ENCODE measurements around the gene PDIA5. TPM values are rescaled to one million over a fixed set of nuclear protein-coding genes. Genes with fewer than 3 reads are reported as not detected.

Gene PDIA5
- total RNA-seq, 1 experiment from 2014 or later, result 24.3 TPM

DNA sequence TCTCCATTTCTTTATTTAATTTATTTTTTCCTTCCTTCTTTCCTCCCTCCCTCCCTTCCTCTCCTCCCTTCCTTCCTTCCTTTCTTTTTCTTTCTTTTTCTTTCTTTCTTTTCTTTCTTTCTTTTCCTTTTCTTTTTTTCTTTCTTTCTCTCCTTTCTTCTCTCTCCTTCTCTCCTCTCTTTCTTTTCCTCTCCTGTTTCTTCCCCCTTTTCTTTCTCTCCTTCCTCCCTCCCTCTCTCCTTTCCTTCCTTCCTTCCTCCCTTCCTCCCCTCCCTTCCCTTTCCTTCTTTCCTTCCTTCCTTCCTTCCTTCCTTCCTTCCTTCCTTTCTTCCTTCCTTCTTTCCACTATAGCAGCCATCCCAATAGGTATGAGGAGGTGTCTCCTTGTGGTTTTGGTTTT, 6.8 kb upstream of the PDIA5 start:
- Histone ChIP-seq H3K79me1 (ENCODE audit: insufficient read depth, low read depth, low read length, poor library complexity, severe bottlenecking) (no peaks in the 10 kb centered on the region), H3T11ph (ENCODE audit: low read length) (no peak overlapping the region), H3K18ac (ENCODE audit: insufficient read length, low read depth, low read length) (no peak overlapping the region), H3K79me2 (ENCODE audit: insufficient read depth, low read length) (no peaks in the 10 kb centered on the region), H2AFZ (ENCODE audit: low read length) (no peak overlapping the region), H3K4me1 (ENCODE audit: insufficient read depth, low read length) (no peaks in the 10 kb centered on the region), H3K23me2 (ENCODE audit: insufficient read length, low read depth, low read length, poor library complexity, severe bottlenecking) (no peaks in the 10 kb centered on the region), H2BK5ac (ENCODE audit: insufficient read length, low read length) (no peak overlapping the region), H4K20me1 (ENCODE audit: control insufficient read depth, insufficient read depth, insufficient read length) (no peaks in the 10 kb centered on the region), H3K56ac (ENCODE audit: insufficient read length, low read depth, low read length) (no peak overlapping the region), H3K27ac (ENCODE audit: insufficient read length, low read depth, low read length) (no peak overlapping the region), H3K23ac (ENCODE audit: insufficient read length, low read depth, low read length) (no peak overlapping the region), H3K14ac (ENCODE audit: insufficient read depth, low read length) (no peak overlapping the region), H3K9me3 (ENCODE audit: control insufficient read depth, low read depth, low read length) (no peaks in the 10 kb centered on the region), H2BK12ac (ENCODE audit: insufficient read length, low read depth, low read length) (no peak overlapping the region), H2BK15ac (ENCODE audit: low read depth, low read length) (no peak overlapping the region), H3K27me3 (ENCODE audit: insufficient read depth, low read length) (no peaks in the 10 kb centered on the region; the same call in 1 of the 2 replicates), H2BK20ac (ENCODE audit: low read depth, low read length, poor library complexity, severe bottlenecking) (no peak overlapping the region), H4K91ac (ENCODE audit: insufficient read length, low read depth, low read length) (no peak overlapping the region), H4K5ac (ENCODE audit: insufficient read length, low read depth, low read length) (no peak overlapping the region), H3K4ac (ENCODE audit: low read depth, low read length) (no peak overlapping the region), H2BK120ac (ENCODE audit: low read depth, low read length, poor library complexity, severe bottlenecking) (no peak overlapping the region), H3K9ac (ENCODE audit: extremely low read depth, insufficient read length, low read length) (no peak overlapping the region), H3K4me2 (ENCODE audit: insufficient read depth, insufficient read length, low read length) (no peak overlapping the region), H4K8ac (replicated peaks; ENCODE audit: insufficient read length, low read depth, low read length) (no peak overlapping the region), H2AK5ac (ENCODE audit: insufficient read length, low read length) (no peak overlapping the region)
- Mint-ChIP-seq H3K36me3 (ENCODE audit: insufficient read depth in 1 of 3, low read depth in 3 of 3) (no peaks in the 10 kb centered on the region), H3K27me3 (ENCODE audit: low read depth) (peaks cover 26% of the 10 kb centered on the region), H3K9me3 (0 out of 5 replicates have a peak, but pooled peaks cover 0 to 4% of the 10 kb centered on the region in 2 experiments), H3K27ac (no peak overlapping the region), H3K4me3 (no peak overlapping the region), H3K4me1 (peaks cover 8 to 10% of the 10 kb centered on the region in 2 experiments)
- DNase-seq, result no peak
- TF ChIP-seq, protein P1, sequence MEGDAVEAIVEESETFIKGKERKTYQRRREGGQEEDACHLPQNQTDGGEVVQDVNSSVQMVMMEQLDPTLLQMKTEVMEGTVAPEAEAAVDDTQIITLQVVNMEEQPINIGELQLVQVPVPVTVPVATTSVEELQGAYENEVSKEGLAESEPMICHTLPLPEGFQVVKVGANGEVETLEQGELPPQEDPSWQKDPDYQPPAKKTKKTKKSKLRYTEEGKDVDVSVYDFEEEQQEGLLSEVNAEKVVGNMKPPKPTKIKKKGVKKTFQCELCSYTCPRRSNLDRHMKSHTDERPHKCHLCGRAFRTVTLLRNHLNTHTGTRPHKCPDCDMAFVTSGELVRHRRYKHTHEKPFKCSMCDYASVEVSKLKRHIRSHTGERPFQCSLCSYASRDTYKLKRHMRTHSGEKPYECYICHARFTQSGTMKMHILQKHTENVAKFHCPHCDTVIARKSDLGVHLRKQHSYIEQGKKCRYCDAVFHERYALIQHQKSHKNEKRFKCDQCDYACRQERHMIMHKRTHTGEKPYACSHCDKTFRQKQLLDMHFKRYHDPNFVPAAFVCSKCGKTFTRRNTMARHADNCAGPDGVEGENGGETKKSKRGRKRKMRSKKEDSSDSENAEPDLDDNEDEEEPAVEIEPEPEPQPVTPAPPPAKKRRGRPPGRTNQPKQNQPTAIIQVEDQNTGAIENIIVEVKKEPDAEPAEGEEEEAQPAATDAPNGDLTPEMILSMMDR (conservative IDR thresholded peaks at IDR 0.05), result no peak

All from H9 (cell line).